GM21381 (cell line): Measurements from ENCODE around the gene ZNF511.
"Not testable (repeated sequence)": the region's sequence is repeated elsewhere in the genome, so short reads cannot be mapped to it uniquely, and the experiment has no call there.

Experiments used
- ATAC-seq: cut with Tn5 transposase; IDR thresholded peaks from one replicate; pipeline ENCODE4 v1.9.1; 2021; ENCODE audit warnings: mild to moderate bottlenecking, moderate library complexity; ENCODE audit not compliant: unreplicated experiment

ZNF511 gene, protein sequence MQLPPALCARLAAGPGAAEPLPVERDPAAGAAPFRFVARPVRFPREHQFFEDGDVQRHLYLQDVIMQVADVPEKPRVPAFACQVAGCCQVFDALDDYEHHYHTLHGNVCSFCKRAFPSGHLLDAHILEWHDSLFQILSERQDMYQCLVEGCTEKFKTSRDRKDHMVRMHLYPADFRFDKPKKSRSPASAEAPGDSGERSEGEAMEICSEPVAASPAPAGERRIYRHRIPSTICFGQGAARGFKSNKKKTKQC

DNA sequence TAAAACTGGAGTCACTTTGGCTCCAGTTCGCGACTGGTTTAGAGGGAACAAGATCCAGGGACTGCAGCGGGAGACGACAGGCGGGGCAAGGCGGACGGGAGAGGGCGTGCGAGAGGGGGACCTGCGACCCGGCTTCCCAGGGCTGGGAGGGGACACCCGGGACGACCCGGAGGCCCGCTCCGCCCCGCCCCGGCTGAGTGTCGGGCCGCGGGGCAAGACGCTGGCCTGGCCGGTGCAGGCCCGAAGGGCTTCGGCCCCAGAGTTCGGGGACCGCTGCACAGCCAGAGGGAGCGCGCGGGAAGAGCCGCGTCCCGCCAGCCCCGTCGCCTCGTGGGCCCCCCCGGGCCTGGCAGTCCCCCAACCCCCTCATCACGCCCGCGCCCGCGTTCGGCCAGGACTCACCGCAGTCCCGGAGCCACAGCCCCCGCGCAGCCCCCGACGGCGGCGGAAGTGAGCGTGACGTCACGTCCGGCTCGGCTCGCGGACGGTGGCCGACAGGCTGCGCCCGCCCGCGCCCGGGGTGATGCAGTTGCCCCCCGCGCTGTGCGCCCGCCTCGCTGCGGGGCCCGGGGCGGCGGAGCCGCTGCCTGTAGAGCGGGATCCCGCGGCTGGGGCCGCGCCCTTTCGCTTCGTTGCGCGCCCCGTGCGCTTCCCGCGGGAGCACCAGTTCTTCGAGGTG lies at the start of gene ZNF511, which contains the start of gene TUBGCP2:
TSS of gene ZNF511 (plus strand) at position 494 of the 679 bp plus-strand sequence. CDS start at position 524, 30 bp downstream.
TSS of gene TUBGCP2 (minus strand) at position 452 of the 679 bp plus-strand sequence. CDS start 5,931 bp downstream, outside the sequence.
- peak; percentile 72 for ATAC-seq

DNA sequence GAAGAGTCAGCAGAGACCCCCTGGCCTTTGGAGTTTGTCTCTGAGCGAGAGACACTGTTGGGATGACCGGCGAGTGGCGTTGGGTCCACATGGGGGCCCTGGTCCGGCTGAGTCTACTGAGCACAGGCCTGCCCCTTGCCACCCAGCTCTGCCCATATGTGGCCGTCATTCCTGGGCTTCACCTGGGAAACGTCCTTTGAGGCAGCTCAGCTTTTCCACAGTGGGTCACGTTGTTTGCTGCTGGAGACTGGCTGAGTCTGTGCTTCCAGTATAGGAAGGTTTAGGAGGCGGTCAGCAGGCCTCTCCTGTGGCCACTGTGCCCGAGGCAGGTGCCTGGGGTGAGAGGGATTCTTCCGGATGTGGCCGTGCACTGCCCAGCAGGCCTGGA lies 49.1 kb upstream of the ZNF511 start:
- no peak for ATAC-seq

DNA sequence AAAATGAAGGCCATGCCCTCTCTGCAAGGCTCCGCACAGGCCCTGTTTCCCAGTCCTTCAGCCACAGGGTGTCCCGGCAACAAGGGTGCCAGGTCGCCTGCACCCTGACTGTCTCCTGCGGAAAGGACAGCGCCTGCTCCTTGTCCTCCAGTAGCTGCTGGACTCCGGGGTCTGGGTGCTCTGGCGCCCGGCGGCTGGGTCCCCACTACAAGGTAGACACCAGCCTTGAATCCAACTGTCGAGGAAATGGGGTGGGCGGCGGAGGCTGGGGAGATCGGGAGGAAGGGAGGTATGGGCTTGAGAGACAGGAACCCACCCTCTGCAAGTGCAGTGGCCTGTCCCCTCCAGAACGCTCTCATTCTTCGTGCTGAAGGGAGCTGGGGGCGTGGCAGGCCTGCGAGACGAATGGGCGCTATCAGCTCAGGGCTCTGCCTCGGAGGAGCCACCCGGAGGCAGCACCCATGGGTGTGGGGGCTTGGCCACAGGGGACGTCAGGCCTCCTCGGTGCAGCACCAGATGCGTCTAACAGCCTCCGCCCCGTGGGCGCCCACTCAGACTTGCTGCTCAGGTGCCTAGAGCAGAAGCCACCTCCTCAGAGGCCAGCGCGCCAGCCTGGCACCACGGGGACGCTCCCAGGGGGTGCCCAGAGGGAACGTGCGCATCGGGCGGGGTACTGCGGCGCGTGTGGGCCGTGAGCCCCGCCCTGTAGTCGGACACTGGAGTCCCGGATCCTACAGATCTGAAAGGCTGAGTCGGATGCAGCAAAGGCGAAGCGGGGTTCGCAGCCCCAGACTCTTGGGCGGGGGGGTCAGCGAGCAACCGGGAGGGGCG lies 47.6 kb upstream of the ZNF511 start:
- ATAC-seq: peak; percentile 45

DNA sequence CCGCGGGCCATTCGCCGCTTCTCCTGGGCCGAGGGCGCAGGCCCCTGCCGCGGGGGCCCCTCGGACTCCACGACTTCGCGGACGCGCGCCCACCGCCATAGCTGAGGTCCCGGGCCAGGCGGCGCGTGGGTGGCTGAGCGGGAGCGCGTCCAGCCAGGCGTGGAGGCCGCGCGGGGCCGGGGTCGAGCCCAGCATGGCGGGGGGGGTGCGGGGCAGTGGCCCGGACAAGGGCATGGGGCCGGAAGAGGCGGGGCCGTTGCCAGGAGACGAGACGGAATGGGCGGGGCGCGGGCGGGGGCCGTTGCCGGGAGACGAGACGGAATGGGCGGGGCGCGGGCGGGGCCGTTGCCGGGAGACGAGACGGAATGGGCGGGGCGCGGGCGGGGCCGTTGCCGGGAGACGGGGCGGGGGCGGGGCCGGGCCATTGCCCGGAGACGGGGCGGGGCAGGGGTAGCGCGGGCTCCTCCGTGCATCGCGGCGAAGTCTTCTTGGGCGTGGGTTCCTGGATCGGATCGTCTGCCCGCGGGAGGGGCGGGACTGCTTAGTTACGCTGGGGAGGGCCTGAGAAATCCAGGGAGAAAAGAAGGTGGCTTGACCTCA lies 46.9 kb upstream of the ZNF511 start:
- peak; percentile 52 for ATAC-seq

DNA sequence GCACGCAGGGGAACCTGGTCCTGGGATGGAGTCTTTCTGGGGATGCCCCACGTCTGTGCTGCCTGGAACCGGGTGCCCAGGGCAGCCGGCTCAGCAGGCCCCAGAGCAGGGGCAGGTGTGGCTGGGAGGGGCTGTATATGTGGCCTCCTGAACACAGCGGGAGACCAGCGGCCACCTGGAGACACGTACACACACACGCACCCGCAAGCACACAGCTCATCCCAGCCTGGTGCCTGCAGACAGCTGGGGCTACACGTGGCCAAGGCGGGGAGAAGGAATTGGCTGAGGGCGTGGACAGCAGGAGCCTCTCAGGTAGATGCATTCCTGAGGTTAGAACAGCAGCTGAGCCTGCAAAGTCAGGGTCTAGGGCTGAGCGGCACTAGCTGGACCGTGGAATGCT lies 46.0 kb upstream of the ZNF511 start:
- no peak for ATAC-seq

DNA sequence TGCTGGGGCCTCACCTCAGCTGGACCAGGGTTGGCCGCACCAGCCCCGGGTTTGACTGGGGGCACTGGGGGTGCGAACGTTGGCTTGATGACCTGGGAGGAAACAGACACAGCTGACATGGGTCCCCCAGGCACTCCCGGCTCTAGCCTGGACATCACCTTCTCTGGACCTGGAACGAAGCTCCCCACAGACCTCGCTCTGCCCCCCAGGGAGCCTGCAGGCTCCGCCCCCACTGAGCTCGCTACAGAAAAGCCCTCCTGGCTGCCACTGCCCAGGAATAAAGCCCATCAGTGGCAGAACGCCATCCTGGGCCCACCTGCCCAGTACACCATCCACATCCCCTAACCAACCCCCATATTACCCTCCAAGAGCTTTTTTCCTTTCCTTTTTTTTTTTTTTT lies 45.0 kb upstream of the ZNF511 start:
- no peak for ATAC-seq

DNA sequence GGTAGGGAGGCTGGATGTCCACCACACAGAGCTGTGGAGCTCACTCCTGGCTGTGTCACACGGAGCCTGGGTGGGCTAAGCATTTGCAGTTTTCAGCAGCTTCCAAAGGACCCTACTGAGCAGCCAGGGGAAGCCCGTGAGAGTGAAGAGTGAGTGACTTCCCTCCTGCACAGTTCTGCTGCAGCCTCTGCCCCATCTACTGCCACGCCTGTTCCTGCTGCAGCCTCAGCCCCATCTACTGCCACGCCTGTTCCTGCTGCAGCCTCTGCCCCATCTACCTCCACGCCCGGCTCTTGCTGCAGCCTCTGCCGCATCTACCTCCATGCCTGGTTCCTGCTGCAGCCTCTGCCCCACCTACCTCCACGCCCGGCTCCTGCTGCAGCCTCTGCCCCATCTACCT lies 44.3 kb upstream of the ZNF511 start:
- ATAC-seq: no peak

DNA sequence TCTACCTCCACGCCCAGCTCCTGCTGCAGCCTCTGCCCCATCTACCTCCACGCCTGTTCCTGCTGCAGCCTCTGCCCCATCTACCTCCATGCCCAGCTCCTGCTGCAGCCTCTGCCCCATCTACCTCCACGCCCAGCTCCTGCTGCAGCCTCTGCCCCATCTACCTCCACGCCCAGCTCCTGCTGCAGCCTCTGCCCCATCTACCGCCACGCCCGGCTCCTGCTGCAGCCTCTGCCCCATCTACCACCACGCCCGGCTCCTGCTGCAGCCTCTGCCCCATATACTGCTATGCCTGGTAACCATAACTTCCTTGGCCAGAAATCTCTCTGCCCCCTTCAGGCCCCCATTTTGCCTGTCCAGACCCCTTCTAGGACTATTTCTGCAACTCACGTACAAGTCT lies 43.7 kb upstream of the ZNF511 start:
- not testable (repeated sequence) for ATAC-seq

DNA sequence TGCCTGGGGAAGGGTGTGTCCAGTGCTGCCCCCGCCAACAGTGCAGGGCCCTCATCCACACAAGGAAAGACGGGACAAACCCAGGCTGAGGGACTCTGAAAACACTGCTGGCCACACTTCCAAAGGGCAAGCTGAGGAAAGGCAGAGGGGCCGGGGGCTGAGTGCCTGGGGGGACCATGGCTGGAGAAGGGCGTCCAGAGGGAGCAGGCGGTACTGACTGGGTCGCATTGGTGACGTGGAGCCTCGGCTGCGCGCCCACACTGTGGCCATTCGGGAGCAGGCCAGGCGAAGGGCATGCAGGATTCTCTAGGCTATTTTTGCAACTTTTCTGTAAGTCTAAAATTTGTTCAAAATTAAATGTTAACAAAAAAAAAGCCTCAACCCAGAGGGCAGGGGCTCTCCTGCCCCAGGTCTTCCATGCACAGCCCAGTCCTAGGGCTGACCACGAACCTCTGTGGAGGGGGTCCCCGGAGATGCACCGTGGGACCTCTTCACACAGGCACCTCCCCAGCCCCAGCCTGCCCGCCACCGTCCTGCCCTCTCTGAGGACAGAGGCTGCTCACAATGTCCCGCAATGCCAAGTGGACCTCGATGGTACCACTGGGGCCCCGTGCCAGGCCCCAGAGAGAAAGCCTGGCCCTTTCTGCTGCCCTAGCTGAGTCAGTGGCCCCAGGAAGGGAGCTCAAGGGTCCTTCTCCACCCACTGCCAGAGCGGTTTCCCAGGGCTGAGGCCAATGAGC lies 42.5 kb upstream of the ZNF511 start:
- ATAC-seq: no peak

DNA sequence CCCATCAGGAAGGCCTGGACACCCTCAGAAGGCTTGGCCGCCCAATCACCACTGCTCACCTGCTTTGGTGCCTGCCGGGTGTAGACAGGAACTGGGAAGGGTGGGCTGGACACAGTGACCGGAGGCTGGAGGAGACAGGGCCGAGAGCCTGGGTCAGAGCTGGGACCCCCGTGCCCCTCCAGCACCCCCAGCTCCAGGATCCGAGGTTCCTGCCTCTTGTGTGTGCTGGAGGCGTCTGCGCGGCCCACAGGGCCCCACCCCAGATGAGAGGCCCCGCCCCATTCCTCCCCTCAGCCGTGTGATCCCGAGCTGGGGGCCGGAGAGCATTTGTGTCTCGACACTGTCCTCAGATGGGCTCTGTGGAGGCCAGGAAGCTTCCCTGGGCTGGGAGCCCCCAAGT lies 41.4 kb upstream of the ZNF511 start:
- ATAC-seq: no peak

DNA sequence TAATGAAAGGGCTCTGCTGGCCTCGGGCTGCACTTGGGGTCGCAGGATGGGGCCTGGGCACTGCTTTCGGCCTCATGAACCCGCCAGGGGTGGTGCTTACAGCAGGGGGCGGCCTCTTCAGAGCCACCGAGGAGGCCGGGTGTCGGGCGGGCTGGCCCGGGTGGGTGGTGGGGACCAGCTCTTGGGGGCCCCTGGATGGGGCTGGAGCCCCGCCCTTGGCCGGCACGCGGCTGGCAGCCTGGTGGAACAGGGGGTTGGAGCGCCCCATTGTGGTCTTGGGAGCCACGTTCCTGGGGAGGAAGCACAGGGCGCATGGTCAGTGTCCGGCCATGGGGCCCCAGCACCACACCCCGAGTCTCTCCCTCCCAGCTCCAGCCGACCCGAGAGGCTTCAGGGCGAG lies 40.9 kb upstream of the ZNF511 start:
- no peak for ATAC-seq

DNA sequence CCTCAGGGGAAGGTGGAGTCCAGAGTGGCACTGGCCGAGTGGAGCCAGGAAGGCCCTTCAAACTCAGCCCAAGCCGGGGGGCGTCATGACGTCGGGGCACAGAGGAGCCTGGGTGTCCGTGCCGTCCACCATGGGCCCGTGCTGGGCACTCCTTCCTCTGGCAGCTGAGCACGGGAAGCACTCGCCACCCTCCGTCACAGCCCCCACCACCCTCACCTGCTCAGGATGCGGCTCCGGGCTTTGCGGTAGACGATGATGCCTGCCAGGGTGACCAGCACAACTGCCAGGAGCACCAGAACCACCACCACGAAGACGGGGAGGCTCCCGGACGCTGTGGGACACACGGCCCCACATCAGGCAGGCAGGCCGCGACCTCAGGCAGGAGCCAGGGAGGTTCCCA lies 40.2 kb upstream of the ZNF511 start:
- ATAC-seq: no peak

DNA sequence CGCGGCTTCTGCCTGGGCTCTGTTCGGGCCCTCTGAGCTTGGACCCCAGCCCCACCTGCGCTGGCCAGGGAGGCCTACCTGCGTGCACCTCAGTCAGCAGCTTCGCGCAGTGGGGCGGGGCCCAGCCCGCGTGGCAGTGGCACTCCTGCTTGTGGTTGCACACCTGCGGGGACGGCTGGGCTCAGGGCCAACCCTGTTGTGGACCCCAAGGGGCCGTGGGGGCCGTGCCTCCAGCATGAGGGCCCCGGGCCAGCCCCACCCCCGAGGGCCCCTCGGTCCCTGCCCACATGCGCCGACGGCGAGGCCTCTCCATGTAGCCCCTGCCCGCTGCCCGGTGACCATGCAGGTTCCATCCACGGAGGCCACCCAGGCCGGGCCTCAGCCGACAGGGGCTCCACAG lies 39.3 kb upstream of the ZNF511 start:
- ATAC-seq: no peak

DNA sequence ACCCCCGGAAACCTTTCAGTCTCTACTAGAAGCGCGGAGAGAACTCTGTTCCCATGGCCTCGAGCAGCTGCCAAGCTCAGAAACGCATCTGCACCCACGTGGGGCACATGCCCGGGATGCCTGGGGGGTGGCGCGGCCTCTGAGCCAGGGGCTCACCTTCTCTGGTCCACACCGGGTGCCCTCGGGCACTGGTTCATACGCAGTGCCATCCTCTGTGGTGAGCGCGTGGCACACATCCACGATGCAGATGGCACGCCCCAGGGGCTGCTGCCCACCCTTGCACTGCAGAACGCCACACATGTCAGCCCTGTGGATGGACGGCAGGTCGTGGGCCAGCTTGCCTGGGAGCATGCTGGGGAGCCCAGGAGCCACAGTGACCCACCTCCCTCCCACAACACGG lies 38.5 kb upstream of the ZNF511 start:
- no peak for ATAC-seq

DNA sequence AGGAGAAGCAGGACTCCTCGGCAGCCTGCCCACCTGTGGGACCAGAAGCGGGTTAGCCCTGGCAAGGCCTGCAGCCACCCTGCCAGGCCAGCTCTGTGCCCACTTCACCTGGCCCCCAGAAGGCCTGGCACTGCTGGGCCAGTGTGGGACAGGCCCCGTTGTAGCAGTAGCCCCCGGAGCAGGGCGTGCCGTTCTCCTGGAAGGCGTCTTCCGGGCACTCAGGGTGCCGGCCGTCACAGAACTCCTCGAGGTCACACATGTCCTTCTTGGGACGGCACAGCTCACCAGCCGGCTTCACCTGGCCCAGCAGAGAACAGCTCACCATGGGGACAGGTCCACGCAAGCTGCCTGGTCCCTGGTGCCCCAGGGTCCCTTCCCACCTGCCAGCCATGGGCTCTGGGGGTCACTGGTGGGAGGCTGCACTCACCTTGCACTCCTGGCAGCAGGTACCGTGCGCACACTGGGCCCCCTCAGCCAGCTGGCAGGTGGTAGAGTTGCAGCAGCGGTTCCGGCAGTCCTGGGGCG lies 37.9 kb upstream of the ZNF511 start:
- no peak for ATAC-seq

DNA sequence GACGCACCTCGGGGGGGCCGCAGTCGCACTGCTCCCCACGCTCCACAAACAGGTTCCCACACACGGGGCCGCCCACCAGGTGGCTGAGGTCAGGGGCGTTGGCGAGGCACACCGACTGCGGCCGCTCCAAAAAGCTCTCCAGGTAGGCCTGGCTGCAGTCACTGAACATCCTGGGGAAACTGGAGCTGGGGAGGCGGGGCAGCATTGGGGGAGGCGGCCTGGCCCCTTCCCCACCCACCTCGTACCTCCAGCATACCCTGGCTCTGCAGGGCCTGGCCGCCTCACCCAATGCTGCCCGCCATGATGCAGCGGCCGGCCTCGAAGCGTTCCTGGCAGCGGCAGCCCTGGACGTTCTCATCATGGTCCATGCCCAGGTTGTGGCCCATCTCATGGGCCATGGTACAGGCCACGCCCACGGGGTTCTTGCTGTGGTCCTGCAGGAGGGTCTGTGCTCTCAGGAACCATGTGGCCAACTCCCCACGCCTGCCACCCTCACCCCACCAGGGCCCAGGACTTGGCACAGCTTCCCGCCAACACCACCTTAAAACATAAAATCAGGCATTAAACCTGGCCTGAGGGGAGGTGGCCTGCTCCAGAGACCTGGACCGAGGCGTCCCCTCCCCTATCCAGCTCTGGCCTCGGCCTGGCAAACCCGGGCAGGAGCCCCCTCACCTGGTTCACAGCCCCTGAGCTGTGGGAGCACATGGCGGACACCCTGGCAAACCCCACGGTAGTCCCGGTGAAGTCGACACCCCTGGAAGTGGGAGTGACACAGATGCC lies 37.0 kb upstream of the ZNF511 start:
- no peak for ATAC-seq

DNA sequence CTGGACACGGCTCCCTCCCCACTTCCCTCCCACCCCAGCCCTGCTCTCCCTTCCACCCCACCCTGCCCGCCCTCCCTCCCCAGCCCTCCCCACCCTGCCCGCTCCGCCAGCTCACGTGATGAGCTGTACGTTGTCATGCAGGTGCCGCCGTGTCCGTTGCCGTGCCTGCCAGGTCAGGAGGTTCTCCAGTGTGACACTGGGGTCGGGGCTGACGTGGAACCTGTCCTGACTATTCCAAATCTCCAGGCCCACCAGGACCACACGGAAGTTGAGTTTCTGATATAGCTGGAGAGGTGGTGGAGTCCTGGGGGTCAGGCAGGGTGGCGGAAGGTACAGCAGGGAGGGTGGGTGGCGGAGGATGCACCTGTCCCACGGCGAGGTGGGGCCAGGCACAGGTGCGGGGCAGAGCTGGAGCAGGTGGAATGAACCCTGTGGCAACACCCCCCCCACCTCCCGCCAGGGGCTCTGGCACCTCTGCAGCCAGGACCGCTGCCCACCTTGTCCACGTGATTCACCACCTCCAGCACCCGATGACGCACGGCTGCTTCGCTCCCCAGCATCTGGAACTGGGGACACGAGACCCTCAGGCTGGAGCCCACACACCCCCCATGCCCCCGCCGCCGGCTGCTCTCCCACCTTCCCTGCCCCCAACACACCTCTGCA lies 36.3 kb upstream of the ZNF511 start:
- ATAC-seq: no peak

DNA sequence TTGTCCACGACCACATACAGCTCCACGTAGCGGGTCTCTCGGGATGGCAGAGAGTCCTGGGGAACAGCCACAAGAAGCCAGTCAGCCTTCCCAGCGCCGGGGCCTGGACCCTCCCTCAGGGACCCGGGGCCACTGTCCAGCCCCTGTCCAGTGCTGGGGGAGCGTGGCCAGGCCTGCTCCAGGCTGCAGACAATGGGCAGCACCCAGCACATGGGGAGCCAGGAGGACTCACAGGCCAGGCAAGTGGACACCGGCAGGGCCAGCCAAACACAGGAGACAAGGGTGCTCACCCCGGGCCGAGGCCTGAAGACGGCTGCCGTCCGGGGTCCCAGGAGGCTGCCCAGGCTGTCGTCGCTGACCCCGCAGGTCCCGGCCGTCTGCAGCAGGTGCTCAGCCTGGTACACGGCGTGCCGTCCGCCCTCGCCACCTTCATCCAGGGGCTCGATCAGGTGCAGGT lies 35.7 kb upstream of the ZNF511 start:
- no peak for ATAC-seq

DNA sequence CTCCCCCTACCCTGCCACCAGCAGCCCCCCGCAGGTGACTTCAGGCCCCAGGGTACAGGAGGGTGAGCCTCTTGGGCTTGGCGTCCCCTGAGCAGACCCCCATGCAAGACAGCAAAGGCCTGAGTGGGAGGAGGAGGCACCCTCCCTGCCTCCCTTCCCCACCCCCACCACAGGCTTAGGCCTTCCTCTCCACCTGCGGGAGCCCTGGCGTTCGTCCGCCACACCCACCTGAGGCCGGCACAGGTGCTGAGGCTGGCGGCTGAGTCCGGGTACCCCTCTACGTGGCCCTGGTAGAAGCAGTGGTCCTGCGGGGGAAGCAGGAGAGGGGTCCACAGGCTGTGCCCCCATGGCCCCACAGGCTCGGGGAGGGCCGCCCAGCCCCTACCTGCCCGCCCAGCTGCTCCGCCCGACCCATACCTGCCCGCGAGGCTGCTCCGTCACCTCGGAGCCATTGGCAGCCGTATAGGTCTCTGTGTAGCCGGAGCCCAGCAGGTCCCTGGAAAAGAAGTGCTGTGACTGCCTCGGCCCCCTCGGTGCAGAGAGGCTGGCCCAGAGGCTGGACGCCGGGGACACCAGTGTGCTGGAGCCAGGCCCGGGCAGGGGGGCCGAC lies 35.1 kb upstream of the ZNF511 start:
- no peak for ATAC-seq
